Nephron (organoid): ENCODE data around the gene ZNF516.
A peak's percentile ranks its signal among the peaks of the same experiment; 100 is the strongest.

ENCODE experiments used
- H3K27ac Mint-ChIP-seq, 3 experiments: 2 replicates each; pipeline ENCODE4 v1.8.0; 2020; ENCODE audit warnings: mixed read lengths in 3 of 3, mild to moderate bottlenecking in 2 of 3, moderate library complexity in 1 of 3
- H3K27me3 Mint-ChIP-seq: 2 replicates; pipeline ENCODE4 v1.8.0; 2021; ENCODE audit warnings: low read depth, mild to moderate bottlenecking, moderate library complexity, mixed read lengths
- H3K36me3 Mint-ChIP-seq: 2 replicates; pipeline ENCODE4 v1.8.0; 2020; ENCODE audit warnings: low read depth, mixed read lengths
- H3K4me1 Mint-ChIP-seq: 2 replicates; pipeline ENCODE4 v1.8.0; 2020; ENCODE audit warnings: mixed read lengths
- H3K4me3 Mint-ChIP-seq, 3 experiments: 2 replicates each; pipeline ENCODE4 v1.8.0; 2020; ENCODE audit warnings: mild to moderate bottlenecking in 3 of 3, mixed read lengths in 3 of 3, moderate library complexity in 2 of 3
- H3K9me3 Mint-ChIP-seq: 2 replicates; pipeline ENCODE4 v1.8.0; 2020; ENCODE audit warnings: mixed read lengths
- CTCF ChIP-seq, 3 experiments: fragments of 200-600 bp; sonication (generic); IDR thresholded peaks; one replicate each; pipeline ENCODE4 v1.5.0; 2021; ENCODE audit warnings: antibody characterized with exemption in 3 of 3; ENCODE audit not compliant: unreplicated experiment in 3 of 3

ZNF516 gene

GRCh38 chr18:76518123-76518859 lies 23.2 kb upstream of the ZNF516 start:
- peaks cover 46% of the 10 kb centered on the region for H3K4me1 Mint-ChIP-seq
- peak overlapping the region; percentile 80 to 85 (median 80) for H3K4me3 Mint-ChIP-seq
- peak overlapping the region; percentile 97 to 100 (median 98) for H3K27ac Mint-ChIP-seq

GRCh38 chr18:76515576-76515975 lies 20.5 kb upstream of the ZNF516 start:
- Mint-ChIP-seq H3K4me1 (peaks cover 37% of the 10 kb centered on the region), H3K36me3 (no peaks in the 10 kb centered on the region), H3K9me3 (no peaks in the 10 kb centered on the region), H3K27me3 (no peaks in the 10 kb centered on the region), H3K27ac (peak overlapping the region in 1 of 3 experiments; percentile 31), H3K4me3 (no peak overlapping the region)
- no peak for TF ChIP-seq CTCF (IDR thresholded peaks at IDR 0.05; ENCODE audit: unreplicated experiment in 3 of 3)

More at GRCh38 chr18:76518123-76518859, 23.2 kb upstream of the ZNF516 start:
- no peak for TF ChIP-seq CTCF (IDR thresholded peaks at IDR 0.05; ENCODE audit: unreplicated experiment in 3 of 3)
- H3K27me3 Mint-ChIP-seq: no peaks in the 10 kb centered on the region
- H3K36me3 Mint-ChIP-seq: no peaks in the 10 kb centered on the region
- H3K9me3 Mint-ChIP-seq: no peaks in the 10 kb centered on the region

GRCh38 chr18:76514573-76514972 lies 19.5 kb upstream of the ZNF516 start:
- no peak for TF ChIP-seq CTCF (IDR thresholded peaks at IDR 0.05; ENCODE audit: unreplicated experiment in 3 of 3)
- no peaks in the 10 kb centered on the region for H3K27me3 Mint-ChIP-seq
- H3K27ac Mint-ChIP-seq: no peak overlapping the region
- H3K4me3 Mint-ChIP-seq: no peak overlapping the region
- H3K36me3 Mint-ChIP-seq: no peaks in the 10 kb centered on the region
- H3K4me1 Mint-ChIP-seq: peaks cover 30% of the 10 kb centered on the region
- H3K9me3 Mint-ChIP-seq: no peaks in the 10 kb centered on the region

GRCh38 chr18:76507830-76508385 lies 12.9 kb upstream of the ZNF516 start:
- no peaks in the 10 kb centered on the region for H3K9me3 Mint-ChIP-seq
- peaks cover 5% of the 10 kb centered on the region for H3K27me3 Mint-ChIP-seq
- no peak overlapping the region for H3K27ac Mint-ChIP-seq

GRCh38 chr18:76506974-76507764 lies 12.1 kb upstream of the ZNF516 start:
- TF ChIP-seq CTCF (IDR thresholded peaks at IDR 0.05; ENCODE audit: unreplicated experiment in 3 of 3): no peak
- peaks cover 9% of the 10 kb centered on the region for H3K4me1 Mint-ChIP-seq
- no peak overlapping the region for H3K27ac Mint-ChIP-seq

More at GRCh38 chr18:76507830-76508385, 12.9 kb upstream of the ZNF516 start:
- no peak for TF ChIP-seq CTCF (IDR thresholded peaks at IDR 0.05; ENCODE audit: unreplicated experiment in 3 of 3)
- H3K4me3 Mint-ChIP-seq: no peak overlapping the region
- peaks cover 9% of the 10 kb centered on the region for H3K4me1 Mint-ChIP-seq
- no peaks in the 10 kb centered on the region for H3K36me3 Mint-ChIP-seq

More at GRCh38 chr18:76506974-76507764, 12.1 kb upstream of the ZNF516 start:
- no peak overlapping the region for H3K4me3 Mint-ChIP-seq
- peaks cover 5% of the 10 kb centered on the region for H3K27me3 Mint-ChIP-seq
- no peaks in the 10 kb centered on the region for H3K36me3 Mint-ChIP-seq
- no peaks in the 10 kb centered on the region for H3K9me3 Mint-ChIP-seq
